Liver (tissue), 9 donors: ENCODE measurements around the gene ANKMY2. TPM values are rescaled to one million over a fixed set of nuclear protein-coding genes. Genes with fewer than 3 reads are reported as not detected.

ENCODE experiments used
- DNase-seq: peaks from one replicate; pipeline ENCODE4 v3.0.0-alpha.2; 2017; ENCODE audit warnings: low spot score
- H3K27ac ChIP-seq, 2 donors: one replicate each; pipeline ENCODE4 v1.7.0; 2013; ENCODE audit warnings: inconsistent platforms in 2 of 2, low read length in 2 of 2, control low read depth in 1 of 2, low read depth in 1 of 2, mild to moderate bottlenecking in 1 of 2
- H3K27me3 ChIP-seq, 4 donors: one replicate each; pipeline versions ENCODE4 v1.6.1 to v1.7.0; 2013; ENCODE audit warnings: low read length in 3 of 4, inconsistent platforms in 1 of 4, mild to moderate bottlenecking in 1 of 4, moderate library complexity in 1 of 4; ENCODE audit not compliant: control insufficient read depth in 4 of 4, insufficient read depth in 4 of 4
- H3K36me3 ChIP-seq, 4 donors: one replicate each; pipeline versions ENCODE4 v1.6.1 to v1.7.0; 2013; ENCODE audit warnings: low read length in 3 of 4, mild to moderate bottlenecking in 3 of 4, low read depth in 1 of 4, moderate library complexity in 1 of 4; ENCODE audit not compliant: control insufficient read depth in 4 of 4, insufficient read depth in 3 of 4
- H3K4me1 ChIP-seq, 4 donors: one replicate each; pipeline versions ENCODE4 v1.6.1 to v1.7.0; 2013; ENCODE audit warnings: low read length in 3 of 4, mild to moderate bottlenecking in 3 of 4, moderate library complexity in 1 of 4; ENCODE audit not compliant: control insufficient read depth in 4 of 4, insufficient read depth in 4 of 4
- H3K4me3 ChIP-seq, 3 donors: one replicate each; pipeline versions ENCODE4 v1.6.1 to v1.7.0; 2013; ENCODE audit warnings: low read length in 3 of 3, control low read depth in 1 of 3, low read depth in 1 of 3, mild to moderate bottlenecking in 1 of 3
- H3K9ac ChIP-seq, 2 donors: one replicate each; pipeline ENCODE4 v1.7.0; 2013; ENCODE audit warnings: low read length in 2 of 2, mild to moderate bottlenecking in 2 of 2, moderate library complexity in 2 of 2, control low read depth in 1 of 2, low read depth in 1 of 2
- H3K9me3 ChIP-seq, 4 donors: one replicate each; pipeline versions ENCODE4 v1.6.1 to v1.7.0; 2013; ENCODE audit warnings: low read length in 3 of 4; ENCODE audit not compliant: control insufficient read depth in 4 of 4
- ATF3 ChIP-seq: IDR thresholded peaks from 2 replicates; pipeline ENCODE4 v1.6.1; 2016; ENCODE audit warnings: antibody characterized with exemption
- CTCF ChIP-seq: fragments of 150-350 bp; IDR thresholded peaks from 2 replicates; pipeline ENCODE4 v1.5.1; 2017; ENCODE audit warnings: improper control_type of control experiment, low read depth, low read length; ENCODE audit not compliant: missing input control
- EGR1 ChIP-seq, 2 donors: IDR thresholded peaks; 2 replicates each; pipeline ENCODE4 v1.6.1; 2016 to 2018; ENCODE audit warnings: antibody characterized with exemption in 2 of 2, low read depth in 2 of 2
- FOXA1 ChIP-seq: IDR thresholded peaks from 2 replicates; pipeline ENCODE4 v1.6.1; 2016; ENCODE audit warnings: antibody characterized with exemption
- FOXA2 ChIP-seq: IDR thresholded peaks from 2 replicates; pipeline ENCODE4 v1.6.1; 2016; ENCODE audit warnings: antibody characterized with exemption
- GABPA ChIP-seq, 2 donors: IDR thresholded peaks in 1 of 2; conservative IDR thresholded peaks in 1 of 2; 2 replicates each; pipeline ENCODE4 v1.6.1; 2016; ENCODE audit warnings: antibody characterized with exemption in 2 of 2, mild to moderate bottlenecking in 1 of 2, moderate library complexity in 1 of 2
- HNF4A ChIP-seq, 2 donors: conservative IDR thresholded peaks; 2 replicates each; pipeline ENCODE4 v1.6.1; 2016; ENCODE audit warnings: antibody characterized with exemption in 2 of 2, mild to moderate bottlenecking in 2 of 2
- HNF4G ChIP-seq: IDR thresholded peaks from 2 replicates; pipeline ENCODE4 v1.6.1; 2016; ENCODE audit warnings: antibody characterized with exemption
- MAX ChIP-seq: IDR thresholded peaks from 2 replicates; pipeline ENCODE4 v1.6.1; 2016; ENCODE audit warnings: antibody characterized with exemption
- NR2F2 ChIP-seq: IDR thresholded peaks from 2 replicates; pipeline ENCODE4 v1.6.1; 2016; ENCODE audit warnings: antibody characterized with exemption
- RAD21 ChIP-seq, 2 donors: IDR thresholded peaks; 2 replicates each; pipeline ENCODE4 v1.6.1; 2016; ENCODE audit warnings: antibody characterized with exemption in 2 of 2, mild to moderate bottlenecking in 2 of 2
- TAF1 ChIP-seq: conservative IDR thresholded peaks from 2 replicates; pipeline ENCODE4 v1.6.1; 2016; ENCODE audit warnings: antibody characterized with exemption, mild to moderate bottlenecking
- YY1 ChIP-seq: IDR thresholded peaks from 2 replicates; pipeline ENCODE4 v1.6.1; 2016; ENCODE audit warnings: antibody characterized with exemption, mild to moderate bottlenecking
- WGBS: extraction: QIAGEN DNeasy Blood & Tissue Kit; methylation state at CpG from one replicate; pipeline ENCODE4 v1.1.7; 2013; 5-methylcytosine and 5-hydroxymethylcytosine counted together
- polyA plus RNA-seq, 2 donors: library from polyadenylated mRNA; stranded (reverse) in 1 of 2; unstranded in 1 of 2; fragments of 200-250 nt in 1 of 2; fragments of >200 nt in 1 of 2; fragmentation: Nextera tagmentation in 1 of 2; extraction: Ambion mirVana in 1 of 2; gene quantifications; one replicate each; pipeline versions ENCODE4 v1.2.1 to v1.2.3, GENCODE V29; 2013 to 2015
- total RNA-seq, 2 donors: library from RNA; depleted of rRNA; stranded (reverse); fragments of >200 nt; gene quantifications; one replicate each; pipeline ENCODE4 v1.2.3, GENCODE V29; 2014
- TF ChIP-seq, protein P1 (sequence below): IDR thresholded peaks from 2 replicates; pipeline ENCODE4 v1.6.1; 2016; ENCODE audit warnings: antibody characterized with exemption, mild to moderate bottlenecking
- TF ChIP-seq, protein P2 (sequence below): IDR thresholded peaks from 2 replicates; pipeline ENCODE4 v1.6.1; 2016; ENCODE audit warnings: antibody characterized with exemption
- donor health status: healthy.
- donor health status: healthy.
- donor health status: healthy.
- donor health status: healthy.
- donor health status: healthy.

The ANKMY2 gene
- total and polyA plus RNA-seq, 4 donors: 2.7 to 11.4 (median 5.4) TPM

- TF ChIP-seq, protein P1, sequence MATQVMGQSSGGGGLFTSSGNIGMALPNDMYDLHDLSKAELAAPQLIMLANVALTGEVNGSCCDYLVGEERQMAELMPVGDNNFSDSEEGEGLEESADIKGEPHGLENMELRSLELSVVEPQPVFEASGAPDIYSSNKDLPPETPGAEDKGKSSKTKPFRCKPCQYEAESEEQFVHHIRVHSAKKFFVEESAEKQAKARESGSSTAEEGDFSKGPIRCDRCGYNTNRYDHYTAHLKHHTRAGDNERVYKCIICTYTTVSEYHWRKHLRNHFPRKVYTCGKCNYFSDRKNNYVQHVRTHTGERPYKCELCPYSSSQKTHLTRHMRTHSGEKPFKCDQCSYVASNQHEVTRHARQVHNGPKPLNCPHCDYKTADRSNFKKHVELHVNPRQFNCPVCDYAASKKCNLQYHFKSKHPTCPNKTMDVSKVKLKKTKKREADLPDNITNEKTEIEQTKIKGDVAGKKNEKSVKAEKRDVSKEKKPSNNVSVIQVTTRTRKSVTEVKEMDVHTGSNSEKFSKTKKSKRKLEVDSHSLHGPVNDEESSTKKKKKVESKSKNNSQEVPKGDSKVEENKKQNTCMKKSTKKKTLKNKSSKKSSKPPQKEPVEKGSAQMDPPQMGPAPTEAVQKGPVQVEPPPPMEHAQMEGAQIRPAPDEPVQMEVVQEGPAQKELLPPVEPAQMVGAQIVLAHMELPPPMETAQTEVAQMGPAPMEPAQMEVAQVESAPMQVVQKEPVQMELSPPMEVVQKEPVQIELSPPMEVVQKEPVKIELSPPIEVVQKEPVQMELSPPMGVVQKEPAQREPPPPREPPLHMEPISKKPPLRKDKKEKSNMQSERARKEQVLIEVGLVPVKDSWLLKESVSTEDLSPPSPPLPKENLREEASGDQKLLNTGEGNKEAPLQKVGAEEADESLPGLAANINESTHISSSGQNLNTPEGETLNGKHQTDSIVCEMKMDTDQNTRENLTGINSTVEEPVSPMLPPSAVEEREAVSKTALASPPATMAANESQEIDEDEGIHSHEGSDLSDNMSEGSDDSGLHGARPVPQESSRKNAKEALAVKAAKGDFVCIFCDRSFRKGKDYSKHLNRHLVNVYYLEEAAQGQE: no peak
- no peak for TF ChIP-seq HNF4G
- TF ChIP-seq EGR1 (IDR thresholded peaks at IDR 0.05; ENCODE audit: low read depth in 2 of 2): no peak
- TF ChIP-seq GABPA (IDR thresholded peaks at IDR 0.05 in 1 of 2, conservative IDR thresholded peaks at IDR 0.05 in 1 of 2): no peak
- TF ChIP-seq FOXA1: no peak
- no peak for TF ChIP-seq NR2F2
- TF ChIP-seq TAF1: no peak
- no peak for TF ChIP-seq YY1
- TF ChIP-seq, protein P2, sequence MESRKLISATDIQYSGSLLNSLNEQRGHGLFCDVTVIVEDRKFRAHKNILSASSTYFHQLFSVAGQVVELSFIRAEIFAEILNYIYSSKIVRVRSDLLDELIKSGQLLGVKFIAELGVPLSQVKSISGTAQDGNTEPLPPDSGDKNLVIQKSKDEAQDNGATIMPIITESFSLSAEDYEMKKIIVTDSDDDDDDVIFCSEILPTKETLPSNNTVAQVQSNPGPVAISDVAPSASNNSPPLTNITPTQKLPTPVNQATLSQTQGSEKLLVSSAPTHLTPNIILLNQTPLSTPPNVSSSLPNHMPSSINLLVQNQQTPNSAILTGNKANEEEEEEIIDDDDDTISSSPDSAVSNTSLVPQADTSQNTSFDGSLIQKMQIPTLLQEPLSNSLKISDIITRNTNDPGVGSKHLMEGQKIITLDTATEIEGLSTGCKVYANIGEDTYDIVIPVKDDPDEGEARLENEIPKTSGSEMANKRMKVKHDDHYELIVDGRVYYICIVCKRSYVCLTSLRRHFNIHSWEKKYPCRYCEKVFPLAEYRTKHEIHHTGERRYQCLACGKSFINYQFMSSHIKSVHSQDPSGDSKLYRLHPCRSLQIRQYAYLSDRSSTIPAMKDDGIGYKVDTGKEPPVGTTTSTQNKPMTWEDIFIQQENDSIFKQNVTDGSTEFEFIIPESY: no peak
- TF ChIP-seq CTCF: no peak
- 97% methylated on average over 4 of the region's 4 CpGs for WGBS
These were observed 86.7 kb downstream of the ANKMY2 start for GRCh38 chr7:16558761-16559302.

GRCh38 chr7:16556359-16556758 is 89.2 kb downstream of the ANKMY2 start:
- no peak for TF ChIP-seq MAX
- TF ChIP-seq TAF1: no peak
- TF ChIP-seq RAD21 (IDR thresholded peaks at IDR 0.05): no peak
- no peak for TF ChIP-seq FOXA1
- TF ChIP-seq HNF4G: no peak
- no peak for TF ChIP-seq FOXA2
- no peak for TF ChIP-seq HNF4A (conservative IDR thresholded peaks at IDR 0.05)
- TF ChIP-seq ATF3: no peak
- Histone ChIP-seq H3K9me3 (no peaks in the 10 kb centered on the region), H3K27ac (no peak overlapping the region), H3K4me1 (no peaks in the 10 kb centered on the region), H3K4me3 (no peak overlapping the region), H3K36me3 (no peaks in the 10 kb centered on the region), H3K27me3 (no peaks in the 10 kb centered on the region), H3K9ac (no peak overlapping the region)
- WGBS: 98% methylated on average over 2 of the region's 2 CpGs
- no peak for DNase-seq

More at GRCh38 chr7:16558761-16559302, 86.7 kb downstream of the ANKMY2 start:
- H3K36me3 ChIP-seq: no peaks in the 10 kb centered on the region
- no peak overlapping the region for H3K27ac ChIP-seq
- no peaks in the 10 kb centered on the region for H3K9me3 ChIP-seq
- no peak overlapping the region for H3K9ac ChIP-seq
- no peak for DNase-seq
- H3K4me3 ChIP-seq: no peak overlapping the region
- H3K4me1 ChIP-seq: no peaks in the 10 kb centered on the region
- no peaks in the 10 kb centered on the region for H3K27me3 ChIP-seq
